SU-DHL-6 (cell line): Measurements from ENCODE around the gene CDC45.

Experiments used
- CTCF ChIP-seq: fragments of 200-600 bp; sonication (generic); IDR thresholded peaks from one replicate; pipeline ENCODE4 v1.5.1; 2017; ENCODE audit warnings: antibody characterized with exemption, mild to moderate bottlenecking, low read length, moderate library complexity; ENCODE audit not compliant: insufficient read depth, poor library complexity, severe bottlenecking
- EZH2phosphoT487 ChIP-seq: fragments of 200-600 bp; sonication (generic), shearing (Covaris generic); conservative IDR thresholded peaks from 2 replicates; pipeline ENCODE4 v1.6.1; 2018; ENCODE audit warnings: mild to moderate bottlenecking, antibody characterized with exemption, low read length, moderate library complexity, mixed read lengths

- TF ChIP-seq CTCF = no peak
- TF ChIP-seq EZH2phosphoT487 = no peak
Observed at GRCh38 chr22:19516378-19517170, 36.9 kb downstream of the CDC45 start.
